GM19238 (cell line): ENCODE measurements around the gene HLA-DOA.

Source experiments
- DNase-seq: peaks from one replicate; pipeline ENCODE4 v3.0.0; 2011; ENCODE audit warnings: low spot score; ENCODE audit not compliant: insufficient read length

The HLA-DOA gene

DNA sequence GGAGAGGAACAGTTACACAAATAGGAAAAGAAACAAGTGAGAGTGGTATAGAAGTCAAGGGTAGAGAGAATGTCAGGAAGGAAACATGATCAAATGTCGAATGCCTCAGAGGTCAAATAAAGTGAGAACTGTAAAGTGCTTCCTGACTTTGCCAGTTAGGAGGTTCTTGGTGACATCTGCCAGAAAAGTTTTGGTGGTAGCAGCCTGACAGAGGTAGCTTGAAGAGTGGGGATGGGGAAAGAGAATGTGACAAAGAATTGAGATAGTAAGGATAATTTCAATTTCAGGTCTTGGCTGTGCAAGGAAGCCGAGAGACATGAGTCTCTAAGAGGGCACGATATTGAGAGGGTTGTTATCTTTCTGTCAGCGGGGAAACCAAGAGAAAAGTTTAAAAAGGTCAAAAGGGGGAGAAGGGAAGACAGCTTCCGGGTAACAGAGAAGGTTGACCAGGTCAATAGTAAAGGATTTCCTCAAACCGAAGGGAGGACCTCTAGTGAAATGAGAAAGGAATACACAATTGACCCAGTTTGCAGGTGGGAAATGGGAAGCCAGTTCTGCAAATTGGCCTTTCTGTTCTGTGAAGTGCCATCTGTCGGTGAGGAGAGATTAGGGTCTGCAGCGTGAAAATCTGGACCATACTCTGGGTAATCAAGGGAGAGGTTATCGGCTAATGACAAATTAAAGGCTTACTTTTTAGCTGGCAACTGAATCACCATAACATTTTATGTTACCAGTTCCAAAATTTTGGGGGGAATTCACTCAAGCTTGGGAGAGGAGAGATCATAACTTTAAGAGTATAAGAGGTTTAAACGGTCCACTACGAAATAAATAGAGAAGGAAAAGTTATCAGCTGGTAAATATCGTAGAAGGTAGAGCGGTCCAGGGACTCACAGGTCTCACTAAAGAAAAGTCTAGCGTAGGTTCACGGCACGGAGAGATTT, 42.0 kb downstream of the HLA-DOA start:
- DNase-seq: no peak

- no peak for DNase-seq
Measured at GRCh38 chr6:32964776-32965175, 44.6 kb downstream of the HLA-DOA start.

DNA sequence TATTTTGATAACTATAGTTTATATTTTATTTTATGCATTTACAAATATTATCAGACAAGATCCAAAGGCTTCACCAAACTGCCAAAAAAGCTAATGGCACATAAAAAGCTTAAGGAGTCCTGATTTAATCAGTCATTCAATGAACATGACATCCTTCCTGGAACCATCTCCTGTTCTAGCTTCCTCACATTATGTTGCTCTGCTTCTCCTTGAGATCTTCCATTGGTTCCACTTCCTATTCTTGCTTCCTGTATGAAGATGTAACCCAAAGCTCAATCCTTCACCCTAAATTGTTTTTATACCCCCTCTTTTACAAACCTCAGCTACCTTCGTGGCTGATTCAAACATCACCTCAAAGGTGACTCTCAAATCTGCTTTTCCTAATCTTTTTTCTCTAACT, 45.5 kb downstream of the HLA-DOA start:
- DNase-seq: no peak

GRCh38 chr6:32962213-32962826, 47.1 kb downstream of the HLA-DOA start:
- DNase-seq: no peak

GRCh38 chr6:32960563-32960962, 48.8 kb downstream of the HLA-DOA start:
- DNase-seq: no peak

DNA sequence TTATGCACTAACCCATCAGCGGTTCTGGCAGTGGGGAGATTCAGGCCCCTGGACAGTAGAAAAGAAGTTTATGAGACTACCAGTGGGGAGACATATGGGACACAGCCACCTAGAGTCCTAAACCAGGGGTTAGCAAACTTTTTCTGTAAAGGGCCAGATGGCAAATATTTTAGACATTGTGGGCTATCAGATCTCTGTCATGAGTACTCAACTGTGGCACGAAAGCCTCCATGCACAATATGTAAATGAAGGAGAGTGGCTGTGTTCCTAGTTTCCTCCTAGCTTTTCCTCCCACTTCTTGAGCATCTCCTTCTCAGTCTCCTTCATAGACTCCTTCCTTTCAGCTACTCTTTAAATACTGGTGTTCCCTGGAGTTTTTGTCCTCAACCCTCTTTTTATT, 53.2 kb downstream of the HLA-DOA start:
- no peak for DNase-seq

- no peak for DNase-seq
Measured at GRCh38 chr6:32954986-32955802, 54.2 kb downstream of the HLA-DOA start.

GRCh38 chr6:32954267-32954666, 55.1 kb downstream of the HLA-DOA start:
- DNase-seq: no peak
